Glutamatergic neuron (in vitro differentiated cells): ENCODE results near the gene ACAP1. TPM values are rescaled to one million over a fixed set of nuclear protein-coding genes. Genes with fewer than 3 reads are reported as not detected.

Experiments
- DNase-seq: peaks from one replicate; pipeline ENCODE4 v3.0.0; 2022
- H3K27ac Mint-ChIP-seq: one replicate; pipeline ENCODE4 v1.8.0; 2020; ENCODE audit warnings: mild to moderate bottlenecking, mixed read lengths, inconsistent platforms; ENCODE audit not compliant: unreplicated experiment
- H3K27me3 Mint-ChIP-seq: one replicate; pipeline ENCODE4 v1.8.0; 2020; ENCODE audit warnings: mild to moderate bottlenecking, moderate library complexity, mixed read lengths, inconsistent platforms; ENCODE audit not compliant: unreplicated experiment
- H3K36me3 Mint-ChIP-seq: one replicate; pipeline ENCODE4 v1.8.0; 2020; ENCODE audit warnings: mild to moderate bottlenecking, mixed read lengths, inconsistent platforms; ENCODE audit not compliant: unreplicated experiment
- H3K4me1 Mint-ChIP-seq: one replicate; pipeline ENCODE4 v1.8.0; 2020; ENCODE audit warnings: mild to moderate bottlenecking, low read depth, mixed read lengths, inconsistent platforms; ENCODE audit not compliant: unreplicated experiment
- H3K4me3 Mint-ChIP-seq: one replicate; pipeline ENCODE4 v1.8.0; 2020; ENCODE audit warnings: mild to moderate bottlenecking, mixed read lengths, inconsistent platforms; ENCODE audit not compliant: unreplicated experiment
- H3K9me3 Mint-ChIP-seq: one replicate; pipeline ENCODE4 v1.8.0; 2020; ENCODE audit warnings: mild to moderate bottlenecking, moderate library complexity, mixed read lengths, inconsistent platforms; ENCODE audit not compliant: unreplicated experiment
- total RNA-seq: library from RNA; stranded (reverse); fragmentation: NEBNext Ultra II Directional; extraction: Animal tissue kit (Norgen Biotek cat#: 25700); gene quantifications from one replicate; pipeline ENCODE4 v1.2.1, GENCODE V29; 2021; ENCODE audit not compliant: unreplicated experiment
- TF ChIP-seq, protein P1 (sequence below): fragments of 200-600 bp; sonication (generic); IDR thresholded peaks from one replicate; pipeline ENCODE4 v1.5.0; 2021; ENCODE audit not compliant: partially characterized antibody, unreplicated experiment

ACAP1 gene
- total RNA-seq, 1 donor from 2014 or later = not detected

DNA sequence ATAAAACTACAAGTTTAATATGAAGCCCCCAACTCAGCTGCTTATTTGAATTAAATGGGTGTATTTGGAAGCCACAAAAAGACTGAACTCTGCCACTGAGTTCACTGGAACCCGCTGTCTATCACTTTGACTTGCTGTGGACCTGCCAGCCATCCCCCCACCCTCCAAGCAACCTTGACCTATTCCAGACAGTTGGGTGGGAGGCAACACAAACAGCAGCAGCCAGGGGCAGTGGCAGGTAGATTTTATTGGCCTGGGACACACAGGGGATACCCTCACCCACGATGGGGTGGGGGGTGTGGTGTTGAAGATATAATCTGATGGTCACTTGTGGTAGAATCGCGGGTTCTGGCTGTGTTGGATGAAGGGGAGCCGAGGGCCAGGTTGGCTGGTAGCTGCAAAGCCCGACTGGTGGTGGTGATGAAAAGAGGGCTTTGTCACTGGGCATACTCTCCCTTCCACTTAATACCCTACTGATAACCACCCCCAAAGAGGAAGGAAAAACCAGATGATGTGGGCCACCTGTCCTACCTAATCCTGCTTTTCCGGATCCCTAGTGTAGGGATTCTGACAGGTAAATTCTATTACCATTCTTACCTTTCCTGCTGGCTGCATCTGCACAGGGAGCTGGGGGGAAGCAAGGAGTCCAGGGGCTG is 23.8 kb upstream of the ACAP1 start:
- Mint-ChIP-seq H3K36me3 (peaks cover 10% of the 10 kb centered on the region), H3K27me3 (peaks cover 12% of the 10 kb centered on the region), H3K27ac (peak overlapping the region; percentile 43), H3K4me3 (no peak overlapping the region), H3K4me1 (peaks cover 20% of the 10 kb centered on the region), H3K9me3 (peaks cover 23% of the 10 kb centered on the region)
- TF ChIP-seq, protein P1, sequence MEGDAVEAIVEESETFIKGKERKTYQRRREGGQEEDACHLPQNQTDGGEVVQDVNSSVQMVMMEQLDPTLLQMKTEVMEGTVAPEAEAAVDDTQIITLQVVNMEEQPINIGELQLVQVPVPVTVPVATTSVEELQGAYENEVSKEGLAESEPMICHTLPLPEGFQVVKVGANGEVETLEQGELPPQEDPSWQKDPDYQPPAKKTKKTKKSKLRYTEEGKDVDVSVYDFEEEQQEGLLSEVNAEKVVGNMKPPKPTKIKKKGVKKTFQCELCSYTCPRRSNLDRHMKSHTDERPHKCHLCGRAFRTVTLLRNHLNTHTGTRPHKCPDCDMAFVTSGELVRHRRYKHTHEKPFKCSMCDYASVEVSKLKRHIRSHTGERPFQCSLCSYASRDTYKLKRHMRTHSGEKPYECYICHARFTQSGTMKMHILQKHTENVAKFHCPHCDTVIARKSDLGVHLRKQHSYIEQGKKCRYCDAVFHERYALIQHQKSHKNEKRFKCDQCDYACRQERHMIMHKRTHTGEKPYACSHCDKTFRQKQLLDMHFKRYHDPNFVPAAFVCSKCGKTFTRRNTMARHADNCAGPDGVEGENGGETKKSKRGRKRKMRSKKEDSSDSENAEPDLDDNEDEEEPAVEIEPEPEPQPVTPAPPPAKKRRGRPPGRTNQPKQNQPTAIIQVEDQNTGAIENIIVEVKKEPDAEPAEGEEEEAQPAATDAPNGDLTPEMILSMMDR = no peak
- no peak for DNase-seq

DNA sequence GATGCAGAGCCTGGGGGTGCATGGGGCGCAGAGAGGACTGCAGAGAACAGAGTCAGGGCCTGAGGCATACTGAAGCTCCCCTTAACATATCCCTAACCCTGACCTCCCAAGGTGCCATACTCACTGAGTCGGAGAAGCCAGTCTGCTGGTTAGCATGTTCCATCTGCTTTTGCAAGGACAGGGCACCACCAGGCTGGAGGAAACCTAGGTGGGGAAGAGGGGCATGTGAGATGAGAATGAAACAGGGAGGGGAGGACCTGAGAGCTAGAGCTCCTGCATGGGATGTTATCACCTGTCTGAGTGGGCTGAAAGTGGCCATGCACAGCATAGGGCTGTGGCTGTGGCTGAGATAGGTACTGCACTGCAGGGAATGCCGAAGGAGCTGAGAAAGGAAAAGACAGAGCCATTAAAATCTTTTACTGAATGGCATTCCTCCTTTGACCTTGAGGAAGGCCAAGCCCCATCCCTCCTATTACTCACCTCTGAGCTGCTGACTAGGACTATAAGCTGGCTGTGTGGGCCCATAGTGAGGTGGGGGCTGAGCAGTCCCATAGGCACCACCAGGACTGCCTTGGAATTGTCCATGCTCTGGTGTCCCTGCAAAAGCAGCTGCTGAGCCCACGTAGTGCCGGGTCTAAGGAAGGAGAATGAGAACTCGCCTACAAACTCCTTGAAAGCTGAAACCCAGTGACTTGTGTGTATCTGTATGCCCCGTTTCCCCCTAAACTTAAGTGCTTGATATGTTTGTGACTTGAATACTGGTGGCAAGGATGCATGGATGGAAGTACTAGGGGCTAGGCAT is 23.0 kb upstream of the ACAP1 start:
- Mint-ChIP-seq H3K27me3 (peaks cover 12% of the 10 kb centered on the region), H3K4me3 (peak overlapping the region; percentile 89), H3K36me3 (peaks cover 10% of the 10 kb centered on the region), H3K27ac (peak overlapping the region; percentile 59), H3K9me3 (peaks cover 23% of the 10 kb centered on the region), H3K4me1 (peaks cover 20% of the 10 kb centered on the region)
- TF ChIP-seq, protein P1 = no peak
- DNase-seq = no peak

DNA sequence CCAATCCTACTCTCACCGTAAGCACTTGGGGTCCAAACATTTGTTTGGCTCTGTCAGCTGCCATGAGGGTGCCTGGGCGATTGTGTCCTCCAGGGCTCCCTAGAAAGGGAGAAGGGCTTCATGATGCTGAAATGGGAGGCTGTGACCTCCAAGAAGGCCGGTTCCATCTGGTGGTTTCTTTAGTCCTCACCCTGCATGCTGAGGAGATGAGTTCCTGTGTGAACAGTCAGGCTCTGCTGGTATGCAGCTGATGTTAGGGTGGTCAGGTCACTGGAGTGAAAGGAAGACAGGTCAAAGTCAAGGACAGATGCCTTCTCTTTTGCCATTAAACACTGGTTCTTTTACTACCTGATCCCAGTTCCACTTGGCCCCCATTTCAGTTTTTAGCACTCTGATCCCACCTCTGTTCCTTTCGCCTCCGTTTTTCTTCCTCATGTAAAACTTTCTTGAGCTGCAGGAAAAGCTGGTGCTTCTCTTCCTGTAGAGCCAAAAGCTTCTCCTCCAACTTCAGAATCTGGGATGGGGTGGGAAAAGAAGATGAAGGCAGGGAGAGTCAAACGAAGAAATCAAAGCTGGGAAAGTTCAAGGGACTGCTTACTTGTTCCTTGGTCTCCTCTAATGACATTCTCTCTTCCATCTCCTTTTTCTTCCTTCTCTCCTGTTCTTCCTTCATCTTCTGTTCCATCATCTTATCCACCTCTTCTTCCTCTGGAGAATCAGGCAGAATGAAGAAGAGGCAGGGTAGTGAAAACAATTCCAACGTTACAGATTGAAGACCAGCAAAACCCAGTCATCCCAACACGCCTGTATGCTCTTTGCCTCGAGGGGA is 22.2 kb upstream of the ACAP1 start:
- no peak for DNase-seq
- peaks cover 19% of the 10 kb centered on the region for H3K9me3 Mint-ChIP-seq
- H3K36me3 Mint-ChIP-seq = peaks cover 10% of the 10 kb centered on the region
- TF ChIP-seq, protein P1 = no peak
- H3K4me1 Mint-ChIP-seq = peaks cover 20% of the 10 kb centered on the region
- H3K4me3 Mint-ChIP-seq = peak overlapping the region; percentile 89
- peaks cover 9% of the 10 kb centered on the region for H3K27me3 Mint-ChIP-seq
- H3K27ac Mint-ChIP-seq = peak overlapping the region; percentile 72

DNA sequence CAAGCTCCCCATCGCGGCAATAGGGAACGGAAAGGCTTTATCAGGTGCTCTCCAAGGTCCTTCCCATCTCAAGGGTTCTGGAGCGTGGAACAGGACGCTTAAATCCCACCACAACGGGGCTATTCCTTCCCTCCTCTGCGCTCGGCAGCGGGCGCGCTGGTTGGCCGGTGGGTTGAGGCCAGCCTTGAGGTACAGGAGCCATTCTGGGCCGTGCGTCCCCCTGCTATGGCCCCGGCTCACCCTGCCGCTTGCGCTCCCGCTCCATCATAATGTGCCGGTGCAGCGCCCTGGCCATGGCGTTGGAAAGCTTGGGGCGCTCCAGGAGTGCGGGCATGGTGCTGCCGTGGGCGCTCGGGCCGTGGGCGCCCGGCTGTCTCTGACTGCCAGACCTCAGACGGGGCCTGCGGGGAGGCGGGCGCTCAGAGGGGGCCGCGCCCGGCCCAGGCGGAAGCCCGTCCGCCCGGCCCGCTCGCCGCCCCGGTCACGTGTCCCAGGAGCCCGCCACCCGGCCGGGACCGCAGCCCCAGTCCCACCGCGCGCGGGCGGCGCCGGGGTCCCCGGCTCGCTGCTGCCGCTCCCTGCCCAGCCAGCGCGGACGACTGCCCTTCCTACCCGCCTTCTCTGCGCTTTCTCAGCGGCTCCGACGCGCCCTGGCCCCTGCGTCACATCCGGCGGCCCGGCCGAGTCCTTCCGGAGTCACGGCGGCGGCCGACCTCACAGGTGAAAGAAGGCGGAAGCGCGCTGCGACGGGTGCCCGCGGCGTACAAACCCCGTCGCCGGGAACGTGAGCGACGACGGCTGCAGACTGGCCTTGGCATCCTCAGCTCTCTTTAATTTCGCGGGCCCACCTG is 21.4 kb upstream of the ACAP1 start, which contains the start of gene GPS2:
TSS of gene GPS2 (minus strand) at position 642 of the 851 bp plus-strand sequence. CDS start at position 334, 308 bp downstream.
- peak within 1 kb of the TSS; percentile 72 for H3K27ac Mint-ChIP-seq
- TF ChIP-seq, protein P1 = no peak
- H3K4me1 Mint-ChIP-seq = peaks cover 16% of the 10 kb centered on the region
- peaks cover 10% of the 10 kb centered on the region for H3K36me3 Mint-ChIP-seq
- peak; percentile 94 for DNase-seq
- peak within 1 kb of the TSS; percentile 89 for H3K4me3 Mint-ChIP-seq
- H3K9me3 Mint-ChIP-seq = peaks cover 16% of the 10 kb centered on the region
- H3K27me3 Mint-ChIP-seq = peaks cover 9% of the 10 kb centered on the region
